Nucleus accumbens (tissue), 56 donors: ENCODE data around the gene KCND3.

Source experiments
- DNase-seq, 56 donors: peaks; one replicate each; lab custom pipeline; 2025; lab: John Stamatoyannopoulos, UW

KCND3 gene

GRCh38 chr1:111989531-111990025 lies at the start of gene KCND3:
Gene KCND3 (minus strand): TSS chr1:111989668.
- peak in 28 of 56 donors; percentile 12 to 68 (median 42) for DNase-seq

GRCh38 chr1:112034277-112034676 lies 44.8 kb upstream of the KCND3 start:
- DNase-seq: no peak

- no peak for DNase-seq
Measured at GRCh38 chr1:112033439-112034120, 44.1 kb upstream of the KCND3 start.

GRCh38 chr1:112030157-112030556 lies 40.7 kb upstream of the KCND3 start:
- no peak for DNase-seq

- no peak for DNase-seq
Measured at GRCh38 chr1:112027696-112028095, 38.2 kb upstream of the KCND3 start.

GRCh38 chr1:112026501-112026900 lies 37.0 kb upstream of the KCND3 start:
- no peak for DNase-seq

- no peak for DNase-seq
Measured at GRCh38 chr1:112026016-112026415, 36.5 kb upstream of the KCND3 start.

- no peak for DNase-seq
Measured at GRCh38 chr1:112021263-112021662, 31.8 kb upstream of the KCND3 start.

- no peak for DNase-seq
Measured at GRCh38 chr1:112017183-112017582, 27.7 kb upstream of the KCND3 start.

GRCh38 chr1:112012823-112013222 lies 23.4 kb upstream of the KCND3 start:
- DNase-seq: no peak

- peak in 1 of 56 donors; percentile 9 for DNase-seq
Measured at GRCh38 chr1:112011202-112011601, 21.7 kb upstream of the KCND3 start.

- no peak for DNase-seq
Measured at GRCh38 chr1:112007169-112007568, 17.7 kb upstream of the KCND3 start.

- peak in 1 of 56 donors; percentile 5 for DNase-seq
Measured at GRCh38 chr1:112006416-112007025, 17.1 kb upstream of the KCND3 start.

- DNase-seq: no peak
Measured at GRCh38 chr1:112004076-112004475, 14.6 kb upstream of the KCND3 start.

GRCh38 chr1:112002514-112002913 lies 13.0 kb upstream of the KCND3 start:
- DNase-seq: no peak

GRCh38 chr1:112001436-112001835 lies 12.0 kb upstream of the KCND3 start:
- no peak for DNase-seq

GRCh38 chr1:112000048-112000447 lies 10.6 kb upstream of the KCND3 start:
- DNase-seq: no peak

GRCh38 chr1:111998332-111998731 lies 8.9 kb upstream of the KCND3 start:
- no peak for DNase-seq

- peak in 5 of 56 donors; percentile 7 to 39 (median 14) for DNase-seq
Measured at GRCh38 chr1:111992476-111992875, 3.0 kb upstream of the KCND3 start.

- DNase-seq: peak in 53 of 56 donors; percentile 13 to 86 (median 55)
Measured at GRCh38 chr1:111990878-111991718, 1.6 kb upstream of the KCND3 start.
